HT1080 (cell line): ENCODE data around the gene ZFP90. TPM values are rescaled to one million over a fixed set of nuclear protein-coding genes. Genes with fewer than 3 reads are reported as not detected.
"Not testable (repeated sequence)": the region's sequence is repeated elsewhere in the genome, so short reads cannot be mapped to it uniquely, and the experiment has no call there.

Experiments
- DNase-seq: peaks from one replicate; pipeline ENCODE4 v3.0.0-alpha.2; 2015; ENCODE audit warnings: low read depth
- polyA plus RNA-seq, 2 experiments: library from polyadenylated mRNA; depleted of rRNA; stranded (reverse); fragments of >200 nt; gene quantifications; 2 replicates each; pipeline ENCODE4 v1.2.3, GENCODE V29; 2015
- total RNA-seq: library from RNA; depleted of rRNA; stranded (reverse); fragments of >200 nt; shearing (Covaris generic); gene quantifications from 2 replicates; pipeline ENCODE4 v1.2.3, GENCODE V29; 2014; rRNA removed

The ZFP90 gene
- 0.11 and 0.27 TPM in 2 replicates for total RNA-seq
- polyA plus RNA-seq (2015; cell fraction: cytosol; rRNA removed), result 2.6 and 2.8 TPM in 2 replicates
- 4.3 and 5.4 TPM in 2 replicates for polyA plus RNA-seq (2015; cell fraction: nucleus; rRNA removed)

DNA sequence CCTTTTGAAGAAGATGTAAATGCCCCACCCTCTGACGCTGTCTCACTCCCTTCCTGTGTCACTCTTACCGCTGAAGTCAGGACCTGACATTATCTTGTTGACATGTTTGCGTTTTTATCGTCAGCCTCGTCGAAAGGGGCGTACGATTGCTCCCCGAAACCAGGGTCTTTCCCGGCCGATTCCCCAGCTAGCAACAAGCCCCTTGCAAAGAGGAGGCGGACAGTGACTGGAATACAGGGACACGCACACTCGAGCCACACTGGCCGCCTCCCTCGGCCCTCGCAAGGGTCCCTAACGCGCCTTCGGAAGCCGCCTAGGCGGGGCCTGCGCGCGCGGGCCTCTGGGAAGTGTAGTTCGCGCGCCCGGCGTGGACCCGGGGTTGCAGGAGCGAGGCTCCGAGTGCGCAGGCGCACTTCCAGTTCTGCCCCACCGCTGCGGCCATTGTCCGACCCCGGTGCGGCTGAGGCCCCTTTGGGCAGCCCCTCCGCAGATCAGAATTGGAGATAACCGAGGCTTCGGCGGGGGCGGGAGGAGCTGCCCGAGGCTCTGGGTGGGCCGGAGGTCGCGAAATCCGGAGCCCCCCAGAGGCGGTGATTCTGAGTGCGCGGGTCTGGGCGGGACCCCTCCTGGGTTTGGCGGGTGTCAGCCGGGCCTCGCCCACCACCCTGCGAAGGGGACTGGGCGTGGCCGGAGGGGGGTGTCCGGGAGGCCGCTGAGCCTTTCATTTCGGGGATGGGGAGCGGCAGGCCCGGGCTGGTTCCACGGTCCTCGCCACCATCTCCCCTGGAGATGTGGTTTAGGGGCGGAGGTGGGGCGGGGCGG, at the start of gene ZFP90:
Gene ZFP90 (plus strand): TSS at position 412 of the 822 bp plus-strand sequence. CDS start 502 bp downstream, outside the sequence.
- DNase-seq, result peak; percentile 47

- DNase-seq, result no peak
These were observed 48.7 kb upstream of the ZFP90 start for GRCh38 chr16:68490358-68490757.

DNA sequence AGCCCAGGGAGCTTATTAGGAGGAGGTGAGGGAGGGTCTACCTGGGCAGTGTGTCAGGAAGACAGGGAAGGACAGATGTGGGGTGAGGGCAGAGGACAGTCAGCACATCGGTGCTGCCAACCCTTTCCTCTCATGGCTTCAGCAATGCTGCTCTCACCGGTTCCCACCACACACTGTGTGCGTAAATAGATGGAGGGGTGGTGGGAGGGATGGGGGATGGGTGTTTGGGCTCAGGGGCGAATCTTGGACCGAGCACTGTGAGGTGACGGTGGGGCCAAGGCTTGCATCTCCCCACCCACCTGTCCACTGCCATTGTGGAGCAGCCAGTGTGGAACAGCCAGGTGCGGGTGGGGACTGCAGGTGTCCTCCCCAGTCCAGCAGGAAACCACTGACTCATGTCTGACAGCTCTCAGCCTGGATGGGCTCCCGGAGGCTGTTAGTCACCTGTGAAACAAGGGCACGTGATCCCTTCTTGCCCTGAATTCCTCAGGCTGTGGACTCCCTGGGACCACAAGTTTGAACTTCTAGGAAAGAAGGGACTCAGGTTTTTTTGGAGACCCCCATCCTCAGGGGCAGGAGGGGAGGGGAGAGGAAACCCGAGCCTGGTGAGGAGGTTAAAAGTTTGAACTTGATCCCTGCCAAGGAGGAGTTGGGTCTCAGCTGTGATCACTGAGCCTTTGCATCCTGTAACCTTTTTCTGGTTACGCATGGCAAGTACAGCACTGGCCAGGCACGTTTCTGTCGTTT, 48.1 kb upstream of the ZFP90 start:
- DNase-seq, result peak; percentile 68

DNA sequence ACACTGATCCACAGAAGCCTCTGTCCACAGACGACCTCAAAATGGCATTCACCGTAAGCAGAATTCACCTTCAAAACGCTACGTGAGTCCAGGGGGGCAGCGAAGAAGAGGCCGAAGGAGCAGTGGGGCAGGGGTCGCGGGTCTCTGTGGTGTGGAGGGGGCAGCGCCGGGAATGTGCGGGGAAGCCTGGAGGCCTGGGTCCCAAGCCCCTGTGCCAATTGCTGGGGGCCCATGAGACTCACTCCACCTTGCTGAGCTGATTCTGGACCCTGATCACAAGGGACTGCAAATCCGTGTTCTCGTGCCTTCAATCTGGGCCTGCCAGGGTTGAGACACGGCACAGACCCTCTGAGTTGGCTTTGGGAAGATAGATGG, 47.5 kb upstream of the ZFP90 start:
- no peak for DNase-seq

GRCh38 chr16:68492151-68492542, 46.9 kb upstream of the ZFP90 start:
- DNase-seq, result no peak

GRCh38 chr16:68492543-68493411, 46.3 kb upstream of the ZFP90 start:
- no peak for DNase-seq

DNA sequence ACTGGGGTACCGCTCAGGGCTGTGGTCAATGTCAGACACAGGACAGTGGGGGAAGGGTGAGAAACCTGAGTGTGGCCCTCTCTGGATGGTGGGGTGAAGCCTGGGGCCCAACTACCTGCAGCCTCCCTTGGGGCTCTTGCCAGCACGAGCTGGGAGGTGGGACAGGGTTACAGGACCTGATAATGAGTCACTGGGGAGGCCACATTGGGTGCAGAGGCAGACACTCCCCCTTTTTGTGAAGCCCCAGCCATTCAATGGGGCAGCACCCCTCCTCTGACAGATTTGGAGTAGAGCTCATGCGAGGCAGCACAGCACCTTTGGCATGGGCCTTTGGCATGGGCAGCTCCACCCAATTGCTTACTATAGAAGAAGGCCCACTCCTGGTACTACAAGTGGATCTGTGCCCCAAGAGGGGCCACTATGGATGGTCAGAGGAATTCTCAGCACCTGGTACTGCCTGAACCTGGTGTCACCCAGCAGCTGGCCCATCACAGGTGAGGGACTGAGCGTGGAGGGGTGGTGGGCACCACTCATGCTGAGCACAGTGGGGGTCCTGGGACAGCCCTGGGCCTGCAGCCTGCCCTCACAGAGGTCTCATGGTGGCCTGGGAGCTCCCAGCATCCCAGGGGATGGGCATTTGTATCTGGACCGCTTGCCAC, 45.5 kb upstream of the ZFP90 start:
- no peak for DNase-seq

- not testable (repeated sequence) for DNase-seq
These were observed 44.8 kb upstream of the ZFP90 start for GRCh38 chr16:68494261-68494660.

DNA sequence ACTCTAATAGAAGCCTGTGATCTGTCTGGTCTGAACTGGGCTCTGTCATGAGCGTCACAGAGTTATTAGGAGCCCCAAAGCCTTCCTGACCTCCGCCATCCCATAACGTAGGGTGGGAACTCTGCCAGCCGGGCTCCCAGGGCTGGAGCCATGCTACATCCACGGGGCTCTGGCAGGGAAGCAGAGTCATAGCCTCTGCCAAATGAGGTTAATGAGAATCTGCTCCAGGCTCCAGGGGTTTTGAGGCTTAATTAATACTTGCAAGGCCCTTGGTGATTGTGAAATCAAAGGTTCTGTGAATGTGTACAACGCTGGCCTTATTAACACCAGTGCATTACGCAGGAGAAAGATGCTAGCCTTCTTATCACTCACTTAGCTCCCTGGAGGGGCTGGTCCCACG, 42.4 kb upstream of the ZFP90 start:
- DNase-seq, result no peak

DNA sequence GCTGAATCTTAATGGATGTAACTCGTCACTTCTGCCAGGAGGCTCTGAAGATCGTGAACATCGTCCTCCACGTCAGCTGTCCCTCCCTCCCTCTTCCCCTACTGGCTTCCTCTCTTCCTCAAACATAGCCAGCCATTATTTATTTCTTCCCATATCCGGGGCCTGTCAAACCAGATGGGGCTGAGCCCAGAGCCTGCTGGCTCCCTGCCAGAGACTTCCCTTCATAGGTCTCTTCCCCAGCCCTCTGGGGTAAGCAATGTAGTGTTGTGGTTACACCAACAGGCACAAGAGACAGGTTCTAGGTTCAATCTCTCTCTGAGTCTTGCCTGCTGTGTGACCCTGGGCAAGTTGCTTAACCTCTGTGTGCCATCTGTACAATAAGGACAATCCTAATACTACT, 40.1 kb upstream of the ZFP90 start:
- no peak for DNase-seq

- DNase-seq, result no peak
These were observed 35.8 kb upstream of the ZFP90 start for GRCh38 chr16:68503334-68503733.

DNA sequence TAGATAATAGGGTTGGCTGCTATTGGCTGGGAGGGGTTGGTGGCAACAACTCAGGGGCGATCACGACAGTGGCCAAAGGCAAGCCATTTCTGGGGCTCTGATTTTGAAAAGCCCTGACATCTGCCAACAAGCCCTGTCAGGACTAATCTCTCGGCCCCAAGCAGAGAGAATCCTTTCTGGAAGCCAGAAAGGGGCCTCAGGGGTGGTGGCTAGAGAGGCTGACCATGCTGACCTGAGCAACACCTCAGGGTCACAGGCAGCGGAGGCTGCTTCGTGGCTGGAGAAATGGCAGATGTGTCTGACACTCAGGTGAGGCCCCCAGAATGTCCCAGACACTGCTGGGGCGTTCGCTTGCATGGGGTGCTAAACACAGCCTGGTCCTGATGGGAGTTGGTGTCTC, 35.0 kb upstream of the ZFP90 start:
- DNase-seq, result no peak

DNA sequence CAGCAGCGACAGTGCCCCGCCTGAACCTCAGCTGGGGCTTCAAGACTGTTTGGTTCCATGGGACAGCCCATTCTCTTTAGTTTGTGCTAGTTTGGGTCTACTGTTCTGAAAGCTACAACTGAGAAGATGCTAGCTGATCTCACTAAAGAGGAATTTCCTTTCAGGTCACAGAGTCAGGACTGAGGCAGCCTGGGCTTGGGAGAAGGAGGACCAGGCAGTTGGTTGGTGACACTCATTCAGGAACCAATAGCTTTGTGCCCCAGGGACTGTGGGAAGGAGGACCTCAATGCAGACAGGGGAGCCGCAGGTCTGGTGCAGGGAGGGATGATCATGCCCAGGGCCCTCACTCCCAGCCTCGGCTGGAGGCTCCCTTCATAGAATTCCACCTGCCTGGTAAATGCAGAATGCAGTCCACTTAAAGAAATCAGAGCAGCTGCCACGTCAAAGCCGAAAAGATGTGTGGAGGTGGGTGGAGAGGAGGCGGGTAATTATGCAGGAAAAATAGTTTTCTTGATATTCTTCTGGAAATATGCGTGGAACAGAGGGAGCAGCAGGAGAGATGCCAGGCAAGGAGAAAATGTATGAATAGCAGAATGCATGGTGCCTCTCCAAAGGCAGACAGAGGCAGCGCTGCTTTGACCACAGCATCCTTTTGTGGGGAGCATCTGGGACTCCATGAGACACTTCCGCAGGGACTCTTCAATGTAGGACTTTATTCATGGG, 32.6 kb upstream of the ZFP90 start:
- DNase-seq, result no peak

GRCh38 chr16:68508013-68508412, 31.1 kb upstream of the ZFP90 start:
- no peak for DNase-seq

GRCh38 chr16:68508641-68509240, 30.4 kb upstream of the ZFP90 start:
- DNase-seq, result no peak

GRCh38 chr16:68509381-68509780, 29.7 kb upstream of the ZFP90 start:
- no peak for DNase-seq

GRCh38 chr16:68510775-68511174, 28.3 kb upstream of the ZFP90 start:
- no peak for DNase-seq

DNA sequence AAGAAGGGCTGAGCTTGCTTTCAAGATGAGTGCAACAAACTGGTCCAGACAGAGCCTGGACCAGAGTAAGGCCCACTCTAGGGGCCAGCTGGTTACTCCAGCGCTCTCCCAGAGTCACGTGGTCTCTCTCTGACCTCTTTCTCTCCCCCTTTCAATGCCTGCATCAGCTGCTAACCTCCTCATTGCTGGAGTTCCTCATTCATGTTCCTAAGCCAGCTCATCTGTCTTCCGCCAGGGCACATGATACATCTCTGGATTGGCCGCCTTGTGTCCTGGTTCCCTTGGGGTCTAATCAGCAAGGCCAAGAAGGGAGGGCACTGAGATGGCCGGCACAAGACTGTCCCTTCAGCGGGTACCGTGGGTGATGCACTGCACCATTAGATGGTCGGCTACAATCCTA, 26.9 kb upstream of the ZFP90 start:
- DNase-seq, result no peak

DNA sequence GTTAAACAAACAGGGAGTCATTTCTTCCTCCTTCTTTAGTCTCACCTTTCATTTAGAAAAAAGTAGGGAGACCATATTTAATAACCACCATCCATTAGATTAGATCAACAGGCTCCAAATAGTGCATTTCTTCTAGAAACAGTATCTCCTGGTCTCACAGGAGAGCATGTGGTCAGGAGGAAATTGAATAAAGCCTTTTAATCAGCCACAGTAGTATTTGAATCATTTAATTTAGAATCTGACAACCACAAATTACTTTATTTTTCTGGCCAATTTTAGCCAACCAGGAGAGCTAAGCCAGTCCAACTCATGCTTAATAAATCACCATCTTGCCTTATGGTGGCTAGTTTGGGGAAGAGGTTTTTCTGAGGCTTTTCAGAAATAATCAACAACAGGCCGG, 26.3 kb upstream of the ZFP90 start:
- DNase-seq, result no peak

GRCh38 chr16:68514511-68514910, 24.6 kb upstream of the ZFP90 start:
- DNase-seq, result no peak
